Hepatocyte (in vitro differentiated cells): ENCODE measurements around the gene PKP1. TPM values are rescaled to one million over a fixed set of nuclear protein-coding genes. Genes with fewer than 3 reads are reported as not detected.

Experiments used
- DNase-seq: peaks from one replicate; pipeline ENCODE4 v3.0.0-alpha.2; 2016; ENCODE audit warnings: low spot score
- H2AFZ ChIP-seq: fragments of 200-600 bp; sonication (generic); 2 replicates; pipeline ENCODE4 v1.6.0; 2016; ENCODE audit warnings: antibody characterized with exemption, mild to moderate bottlenecking
- H3K27ac ChIP-seq: fragments of 200-600 bp; sonication (generic); 2 replicates; pipeline ENCODE4 v1.5.1; 2016; ENCODE audit warnings: mild to moderate bottlenecking
- H3K27me3 ChIP-seq: fragments of 200-600 bp; sonication (generic); 2 replicates; pipeline ENCODE4 v1.6.1; 2016
- H3K36me3 ChIP-seq: fragments of 200-600 bp; sonication (generic); replicated peaks from 2 replicates; pipeline ENCODE4 v1.5.1; 2016; ENCODE audit warnings: low read depth; ENCODE audit not compliant: insufficient read depth
- H3K4me1 ChIP-seq: fragments of 200-600 bp; sonication (generic); 2 replicates; pipeline ENCODE4 v1.5.1; 2016; ENCODE audit warnings: mild to moderate bottlenecking, moderate library complexity; ENCODE audit not compliant: insufficient read depth
- H3K4me2 ChIP-seq: fragments of 200-600 bp; sonication (generic); 2 replicates; pipeline ENCODE4 v1.6.0; 2016
- H3K4me3 ChIP-seq: fragments of 200-600 bp; sonication (generic); 2 replicates; pipeline ENCODE4 v1.5.1; 2016; ENCODE audit warnings: mild to moderate bottlenecking
- H3K79me2 ChIP-seq: fragments of 200-600 bp; sonication (generic); 2 replicates; pipeline ENCODE4 v1.6.0; 2017; ENCODE audit warnings: mild to moderate bottlenecking
- H3K9me2 ChIP-seq: fragments of 200-600 bp; sonication (generic); replicated peaks from 2 replicates; pipeline ENCODE4 v1.6.0; 2017; ENCODE audit warnings: mild to moderate bottlenecking; ENCODE audit not compliant: insufficient read depth
- H3K9me3 ChIP-seq: fragments of 200-600 bp; sonication (generic); 2 replicates; pipeline ENCODE4 v1.5.1; 2016; ENCODE audit warnings: low read depth, mild to moderate bottlenecking
- H4K20me1 ChIP-seq: fragments of 200-600 bp; sonication (generic); 2 replicates; pipeline ENCODE4 v1.6.0; 2016; ENCODE audit warnings: mild to moderate bottlenecking; ENCODE audit not compliant: insufficient read depth, poor library complexity, severe bottlenecking
- CTCF ChIP-seq: fragments of 200-600 bp; sonication (generic); IDR thresholded peaks from 2 replicates; pipeline ENCODE4 v1.5.1; 2016; ENCODE audit warnings: antibody characterized with exemption, mild to moderate bottlenecking; ENCODE audit not compliant: poor library complexity
- EZH2 ChIP-seq: fragments of 200-600 bp; sonication (generic); IDR thresholded peaks from 2 replicates; pipeline ENCODE4 v1.6.1; 2016; ENCODE audit warnings: antibody characterized with exemption, mild to moderate bottlenecking, borderline replicate concordance
- EZH2phosphoT487 ChIP-seq: fragments of 200-600 bp; sonication (generic); IDR thresholded peaks from one replicate; pipeline ENCODE4 v1.6.1; 2018; ENCODE audit warnings: antibody characterized with exemption, mild to moderate bottlenecking, low read depth, moderate library complexity; ENCODE audit not compliant: unreplicated experiment, severe bottlenecking
- WGBS: methylation state at CpG from one replicate; pipeline ENCODE4 v1.1.6; 2016; ENCODE audit warnings: low lambda C conversion rate; ENCODE audit errors: missing lambda C conversion rate; 5-methylcytosine and 5-hydroxymethylcytosine counted together
- polyA plus RNA-seq: library from polyadenylated mRNA; unstranded; fragments of >200 nt; fragmentation: Nextera tagmentation; extraction: Ambion mirVana; gene quantifications from 2 replicates; pipeline ENCODE4 v1.2.1, GENCODE V29; 2016
- total RNA-seq: library from RNA; depleted of rRNA; stranded (reverse); fragments of >200 nt; gene quantifications from 2 replicates; pipeline ENCODE4 v1.2.3, GENCODE V29; 2014

The PKP1 gene
- total and polyA plus RNA-seq, 2 experiments from 2014 or later = 0.04 to 0.33 TPM

DNA sequence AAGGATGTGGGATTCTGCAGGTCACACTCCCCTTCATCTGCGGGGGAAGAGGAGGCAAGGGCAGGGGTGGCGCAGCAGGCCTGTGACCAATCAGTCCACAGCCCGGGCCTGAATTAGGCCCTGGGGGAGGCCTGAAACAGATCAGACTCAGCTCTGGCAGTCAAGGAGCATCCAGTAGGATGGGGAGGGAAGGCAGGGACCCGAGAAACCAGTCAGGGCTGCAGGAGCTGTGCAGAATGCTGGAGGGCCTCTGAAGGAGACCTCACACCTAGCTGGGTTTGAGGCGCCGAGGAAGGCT is 81.5 kb downstream of the PKP1 start:
- Histone ChIP-seq H4K20me1 (no peaks in the 10 kb centered on the region), H3K9me2 (no peaks in the 10 kb centered on the region), H3K4me3 (no peak overlapping the region), H3K27ac (no peak overlapping the region), H3K4me2 (no peak overlapping the region), H2AFZ (no peak overlapping the region), H3K36me3 (no peaks in the 10 kb centered on the region), H3K79me2 (no peaks in the 10 kb centered on the region), H3K4me1 (no peaks in the 10 kb centered on the region), H3K9me3 (no peaks in the 10 kb centered on the region), H3K27me3 (no peaks in the 10 kb centered on the region)
- no peak for DNase-seq
- TF ChIP-seq EZH2phosphoT487 (no peak), EZH2 (no peak), CTCF (no peak)
- 74% methylated on average over 6 of the region's 6 CpGs for WGBS

GRCh38 chr1:201365251-201365650 is 81.9 kb downstream of the PKP1 start:
- H3K4me1 ChIP-seq = no peaks in the 10 kb centered on the region
- no peaks in the 10 kb centered on the region for H3K36me3 ChIP-seq
- H2AFZ ChIP-seq = no peak overlapping the region
- no peaks in the 10 kb centered on the region for H3K79me2 ChIP-seq
- H3K4me2 ChIP-seq = no peak overlapping the region
- H3K9me3 ChIP-seq = no peaks in the 10 kb centered on the region
- no peak for TF ChIP-seq CTCF
- TF ChIP-seq EZH2 = no peak
- no peak for TF ChIP-seq EZH2phosphoT487
- 85% methylated on average over 11 of the region's 11 CpGs for WGBS
- H3K9me2 ChIP-seq = no peaks in the 10 kb centered on the region
- DNase-seq = no peak
- no peaks in the 10 kb centered on the region for H4K20me1 ChIP-seq
- H3K27me3 ChIP-seq = no peaks in the 10 kb centered on the region
- no peak overlapping the region for H3K27ac ChIP-seq
- H3K4me3 ChIP-seq = no peak overlapping the region

DNA sequence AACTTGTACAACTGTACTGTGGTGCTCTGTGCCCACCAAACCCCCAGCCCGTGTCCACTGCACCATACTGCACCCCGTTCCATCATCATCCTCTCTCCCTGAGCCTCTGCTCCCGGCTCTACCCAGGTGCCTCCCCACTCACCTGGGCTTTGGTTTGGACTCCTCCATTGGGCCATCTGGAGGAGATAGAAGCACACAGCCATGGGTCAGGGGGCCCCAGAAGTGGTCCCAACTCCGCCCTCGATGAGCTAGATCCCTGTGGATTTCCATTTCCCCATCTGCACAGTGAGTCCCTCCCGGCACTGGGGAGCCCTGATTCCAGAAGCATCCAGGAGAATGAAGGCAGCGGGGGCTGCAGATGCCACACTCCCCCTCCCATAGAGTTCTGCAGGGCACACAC is 83.4 kb downstream of the PKP1 start:
- Histone ChIP-seq H3K4me3 (no peak overlapping the region), H3K9me3 (no peaks in the 10 kb centered on the region), H3K79me2 (no peaks in the 10 kb centered on the region), H3K9me2 (no peaks in the 10 kb centered on the region), H3K4me2 (no peak overlapping the region), H2AFZ (no peak overlapping the region), H4K20me1 (no peaks in the 10 kb centered on the region), H3K4me1 (no peaks in the 10 kb centered on the region), H3K27me3 (no peaks in the 10 kb centered on the region), H3K36me3 (no peaks in the 10 kb centered on the region), H3K27ac (no peak overlapping the region)
- no peak for TF ChIP-seq CTCF
- TF ChIP-seq EZH2phosphoT487 = no peak
- no peak for TF ChIP-seq EZH2
- 80% methylated on average over 7 of the region's 7 CpGs for WGBS
- DNase-seq = no peak

GRCh38 chr1:201369209-201369608 is 85.9 kb downstream of the PKP1 start:
- no peak for DNase-seq
- Histone ChIP-seq H3K79me2 (no peaks in the 10 kb centered on the region), H3K9me3 (no peaks in the 10 kb centered on the region), H3K4me3 (no peak overlapping the region), H3K36me3 (no peaks in the 10 kb centered on the region), H3K27ac (no peak overlapping the region), H3K4me1 (no peaks in the 10 kb centered on the region), H3K27me3 (no peaks in the 10 kb centered on the region), H3K9me2 (no peaks in the 10 kb centered on the region), H2AFZ (no peak overlapping the region), H4K20me1 (no peaks in the 10 kb centered on the region), H3K4me2 (no peak overlapping the region)
- TF ChIP-seq CTCF (no peak), EZH2 (no peak), EZH2phosphoT487 (no peak)
- WGBS = 93% methylated on average over 6 of the region's 6 CpGs
